ENCODE measurements around the gene GP1BB. TPM values are rescaled to one million over a fixed set of nuclear protein-coding genes. Genes with fewer than 3 reads are reported as not detected.

GP1BB gene
- total RNA-seq, 4 donors from 2014 or later, result 0.76 to 7.4 (median 6.4) TPM; not detected in 1

- no peaks in the 10 kb centered on the region for H3K36me3 ChIP-seq
- H3K27me3 ChIP-seq, result no peaks in the 10 kb centered on the region
- DNase-seq, result no peak
- H3K27ac ChIP-seq, result no peak overlapping the region
- H3K4me3 ChIP-seq, result no peak overlapping the region
- no peaks in the 10 kb centered on the region for H3K9me3 ChIP-seq
- peaks cover 0 to 4% of the 10 kb centered on the region in 2 donors for H3K4me1 ChIP-seq
- intact Hi-C loops (cut with DNase I; ENCODE audit: low total_unique reads), result no loop called here
- no peak for TF ChIP-seq POLR2A (IDR thresholded peaks at IDR 0.05)
- TF ChIP-seq, protein P1, sequence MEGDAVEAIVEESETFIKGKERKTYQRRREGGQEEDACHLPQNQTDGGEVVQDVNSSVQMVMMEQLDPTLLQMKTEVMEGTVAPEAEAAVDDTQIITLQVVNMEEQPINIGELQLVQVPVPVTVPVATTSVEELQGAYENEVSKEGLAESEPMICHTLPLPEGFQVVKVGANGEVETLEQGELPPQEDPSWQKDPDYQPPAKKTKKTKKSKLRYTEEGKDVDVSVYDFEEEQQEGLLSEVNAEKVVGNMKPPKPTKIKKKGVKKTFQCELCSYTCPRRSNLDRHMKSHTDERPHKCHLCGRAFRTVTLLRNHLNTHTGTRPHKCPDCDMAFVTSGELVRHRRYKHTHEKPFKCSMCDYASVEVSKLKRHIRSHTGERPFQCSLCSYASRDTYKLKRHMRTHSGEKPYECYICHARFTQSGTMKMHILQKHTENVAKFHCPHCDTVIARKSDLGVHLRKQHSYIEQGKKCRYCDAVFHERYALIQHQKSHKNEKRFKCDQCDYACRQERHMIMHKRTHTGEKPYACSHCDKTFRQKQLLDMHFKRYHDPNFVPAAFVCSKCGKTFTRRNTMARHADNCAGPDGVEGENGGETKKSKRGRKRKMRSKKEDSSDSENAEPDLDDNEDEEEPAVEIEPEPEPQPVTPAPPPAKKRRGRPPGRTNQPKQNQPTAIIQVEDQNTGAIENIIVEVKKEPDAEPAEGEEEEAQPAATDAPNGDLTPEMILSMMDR (IDR thresholded peaks at IDR 0.05), result no peak
Observed at GRCh38 chr22:19708321-19709011, 14.9 kb upstream of the GP1BB start.

GRCh38 chr22:19709063-19709769, 14.1 kb upstream of the GP1BB start:
- intact Hi-C loops (cut with DNase I; ENCODE audit: low total_unique reads), result no loop called here
- no peak for TF ChIP-seq POLR2A (IDR thresholded peaks at IDR 0.05)
- TF ChIP-seq, protein P1 (IDR thresholded peaks at IDR 0.05), result no peak
- no peak overlapping the region for H3K4me3 ChIP-seq
- peak; percentile 66 to 71 for DNase-seq
- H3K9me3 ChIP-seq, result no peaks in the 10 kb centered on the region
- H3K4me1 ChIP-seq, result peaks cover 0 to 4% of the 10 kb centered on the region in 2 donors
- H3K27ac ChIP-seq, result no peak overlapping the region
- H3K36me3 ChIP-seq, result no peaks in the 10 kb centered on the region
- no peaks in the 10 kb centered on the region for H3K27me3 ChIP-seq

DNA sequence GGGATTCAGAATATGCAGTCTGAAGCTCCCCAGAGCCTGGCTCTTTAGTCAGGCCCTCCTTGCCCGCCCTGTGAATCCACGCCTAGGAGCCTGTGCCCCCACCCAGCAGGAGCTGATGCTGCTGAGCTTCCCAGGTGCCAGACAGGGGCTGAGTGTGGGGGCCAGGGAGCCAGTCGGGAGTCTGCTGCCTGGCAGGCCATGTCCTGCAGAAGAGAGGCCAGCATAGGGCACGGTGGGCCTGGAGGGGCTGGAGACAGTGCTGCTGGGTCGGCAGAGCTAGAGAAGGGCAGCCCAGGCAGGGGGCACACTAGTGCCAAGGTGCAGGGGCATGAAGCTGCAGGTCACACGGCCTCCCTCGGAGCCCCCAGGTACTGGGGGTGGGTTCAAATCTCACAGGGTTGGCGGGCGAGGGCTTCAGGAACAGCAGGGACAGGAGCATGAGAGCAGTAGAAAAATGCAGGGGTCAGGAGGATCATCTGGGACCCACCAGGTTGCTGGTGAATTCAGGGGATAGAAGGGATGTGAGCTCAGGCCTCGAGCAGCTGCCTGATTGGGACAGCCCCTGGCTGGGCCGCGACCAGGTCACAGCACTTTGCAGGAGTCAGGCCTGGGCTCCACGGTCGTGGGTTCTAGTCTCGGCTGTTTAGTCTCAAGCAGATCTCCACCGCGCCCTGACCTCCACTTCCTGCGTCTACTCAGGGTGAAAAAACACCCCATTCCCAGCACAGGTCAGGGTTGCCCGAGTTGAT, 13.1 kb upstream of the GP1BB start:
- intact Hi-C loops (cut with DNase I; ENCODE audit: low total_unique reads), result no loop called here
- no peaks in the 10 kb centered on the region for H3K36me3 ChIP-seq
- no peaks in the 10 kb centered on the region for H3K27me3 ChIP-seq
- peaks cover 0 to 4% of the 10 kb centered on the region in 2 donors for H3K4me1 ChIP-seq
- DNase-seq, result peak in 1 of 2 donors; percentile 13
- H3K27ac ChIP-seq, result no peak overlapping the region
- TF ChIP-seq, protein P1 (IDR thresholded peaks at IDR 0.05), result no peak
- no peak overlapping the region for H3K4me3 ChIP-seq
- H3K9me3 ChIP-seq, result no peaks in the 10 kb centered on the region

- TF ChIP-seq, protein P1 (IDR thresholded peaks at IDR 0.05), result no peak
- TF ChIP-seq POLR2A (IDR thresholded peaks at IDR 0.05), result no peak
- Histone ChIP-seq H3K9me3 (no peaks in the 10 kb centered on the region), H3K27ac (no peak overlapping the region), H3K4me1 (peaks cover 0 to 4% of the 10 kb centered on the region in 2 donors), H3K36me3 (no peaks in the 10 kb centered on the region), H3K27me3 (no peaks in the 10 kb centered on the region), H3K4me3 (no peak overlapping the region)
- DNase-seq, result no peak
- intact Hi-C loops (cut with DNase I; ENCODE audit: low total_unique reads), result no loop called here
Observed at GRCh38 chr22:19710769-19711106, 12.6 kb upstream of the GP1BB start.

DNA sequence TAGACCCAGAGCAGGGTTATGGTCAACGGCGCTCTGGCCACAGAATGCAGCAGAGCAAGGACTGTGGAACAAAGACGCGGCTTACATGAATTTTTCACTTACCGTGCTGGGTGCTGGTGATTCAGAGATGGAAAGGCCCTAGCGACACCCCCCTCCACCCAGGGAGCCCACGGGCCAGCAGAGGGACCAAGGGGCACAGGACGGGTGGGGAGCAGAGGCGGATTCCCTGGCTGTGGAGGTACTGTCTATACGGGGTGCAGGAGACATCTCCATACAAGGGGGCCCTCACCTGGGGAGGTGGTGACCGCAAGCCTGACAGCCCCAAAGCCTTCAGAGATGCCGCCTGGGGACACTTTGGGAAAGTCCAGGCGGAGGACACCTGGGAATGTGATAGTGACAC, 10.1 kb upstream of the GP1BB start:
- Histone ChIP-seq H3K9me3 (no peaks in the 10 kb centered on the region), H3K4me3 (no peak overlapping the region), H3K4me1 (peaks cover 0 to 4% of the 10 kb centered on the region in 2 donors), H3K27me3 (no peaks in the 10 kb centered on the region), H3K27ac (no peak overlapping the region), H3K36me3 (no peaks in the 10 kb centered on the region)
- no peak for TF ChIP-seq POLR2A (IDR thresholded peaks at IDR 0.05)
- TF ChIP-seq, protein P1 (IDR thresholded peaks at IDR 0.05), result no peak
- intact Hi-C loops (cut with DNase I; ENCODE audit: low total_unique reads), result no loop called here
- no peak for DNase-seq
